ENCODE measurements around the gene FOXP1.
A peak's percentile ranks its signal among the peaks of the same experiment; 100 is the strongest.

The FOXP1 gene

GRCh38 chr3:71563827-71564226 is 19.7 kb downstream of the FOXP1 start:
- DNase-seq (ENCODE audit: low spot score): no peak

GRCh38 chr3:71562938-71563337 is 20.6 kb downstream of the FOXP1 start:
- no peak for DNase-seq (ENCODE audit: low spot score)

- no peak for DNase-seq (ENCODE audit: low spot score)
Measured at GRCh38 chr3:71560665-71561064, 22.9 kb downstream of the FOXP1 start.

GRCh38 chr3:71559578-71560162 is 23.9 kb downstream of the FOXP1 start:
- no peak for DNase-seq (ENCODE audit: low spot score)

GRCh38 chr3:71559021-71559420 is 24.5 kb downstream of the FOXP1 start:
- no peak for DNase-seq (ENCODE audit: low spot score)

- DNase-seq (ENCODE audit: low spot score): no peak
Measured at GRCh38 chr3:71554649-71555048, 28.9 kb downstream of the FOXP1 start.

- DNase-seq (ENCODE audit: low spot score): no peak
Measured at GRCh38 chr3:71551311-71551919, 32.1 kb downstream of the FOXP1 start.

GRCh38 chr3:71549951-71550350 is 33.6 kb downstream of the FOXP1 start:
- no peak for DNase-seq (ENCODE audit: low spot score)

- no peak for DNase-seq (ENCODE audit: low spot score)
Measured at GRCh38 chr3:71548705-71549384, 34.7 kb downstream of the FOXP1 start.

- no peak for DNase-seq (ENCODE audit: low spot score)
Measured at GRCh38 chr3:71547249-71548198, 36.0 kb downstream of the FOXP1 start.

- no peak for DNase-seq (ENCODE audit: low spot score)
Measured at GRCh38 chr3:71546821-71547220, 36.7 kb downstream of the FOXP1 start.

- DNase-seq (ENCODE audit: low spot score): no peak
Measured at GRCh38 chr3:71545330-71545729, 38.2 kb downstream of the FOXP1 start.

GRCh38 chr3:71543371-71544016 is 40.0 kb downstream of the FOXP1 start:
- no peak for DNase-seq (ENCODE audit: low spot score)

GRCh38 chr3:71542521-71543370 is 40.8 kb downstream of the FOXP1 start:
- peak; percentile 76 for DNase-seq (ENCODE audit: low spot score)

GRCh38 chr3:71541313-71541712 is 42.2 kb downstream of the FOXP1 start:
- no peak for DNase-seq (ENCODE audit: low spot score)

GRCh38 chr3:71537211-71537611 is 46.3 kb downstream of the FOXP1 start:
- DNase-seq (ENCODE audit: low spot score): no peak

- no peak for DNase-seq (ENCODE audit: low spot score)
Measured at GRCh38 chr3:71536376-71536965, 47.1 kb downstream of the FOXP1 start.

GRCh38 chr3:71533588-71533987 is 49.9 kb downstream of the FOXP1 start:
- no peak for DNase-seq (ENCODE audit: low spot score)

- no peak for DNase-seq (ENCODE audit: low spot score)
Measured at GRCh38 chr3:71532639-71533395, 50.7 kb downstream of the FOXP1 start.
